Islet of Langerhans (tissue), 1 donor: ENCODE data around the gene UBQLN3.

Experiments
- FAIRE-seq: peaks from one replicate; lab custom pipeline; 2011; peaks lifted over from hg19 to GRCh38; lab: Jason Lieb, UNC

UBQLN3 gene

DNA sequence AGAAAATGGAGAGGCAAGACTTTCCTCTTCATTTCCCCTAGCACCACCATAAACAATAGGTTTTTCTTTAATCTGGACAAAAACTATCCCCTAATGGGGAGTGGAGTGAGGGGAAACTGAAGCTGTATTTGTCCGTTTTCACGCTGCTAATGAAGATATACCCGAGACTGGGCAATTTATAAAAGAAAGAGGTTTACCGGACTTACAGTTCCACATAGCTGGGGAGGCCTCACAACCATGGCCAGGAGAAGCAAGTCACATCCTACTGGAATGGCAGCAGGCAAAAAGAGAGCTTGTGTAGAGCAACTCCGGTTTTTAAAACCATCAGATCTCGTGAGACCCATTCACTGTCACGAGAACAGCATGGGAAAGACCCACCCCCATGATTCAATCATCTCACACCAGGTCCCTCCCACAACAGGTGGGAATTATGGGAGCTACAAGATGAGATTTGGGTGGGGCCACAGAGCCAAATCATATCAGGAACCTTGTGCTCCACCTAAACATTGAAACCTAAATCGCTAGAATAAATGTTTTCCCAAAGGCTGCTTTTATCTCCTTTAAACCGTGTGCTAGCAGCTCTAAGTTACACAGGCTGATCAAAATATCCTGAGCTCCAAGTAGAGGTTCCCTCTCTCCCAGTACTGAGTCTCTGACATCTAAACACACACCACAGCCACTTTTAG lies 4.3 kb downstream of the UBQLN3 start:
- no peak for FAIRE-seq

GRCh38 chr11:5504403-5504921 lies 5.3 kb downstream of the UBQLN3 start:
- no peak for FAIRE-seq

DNA sequence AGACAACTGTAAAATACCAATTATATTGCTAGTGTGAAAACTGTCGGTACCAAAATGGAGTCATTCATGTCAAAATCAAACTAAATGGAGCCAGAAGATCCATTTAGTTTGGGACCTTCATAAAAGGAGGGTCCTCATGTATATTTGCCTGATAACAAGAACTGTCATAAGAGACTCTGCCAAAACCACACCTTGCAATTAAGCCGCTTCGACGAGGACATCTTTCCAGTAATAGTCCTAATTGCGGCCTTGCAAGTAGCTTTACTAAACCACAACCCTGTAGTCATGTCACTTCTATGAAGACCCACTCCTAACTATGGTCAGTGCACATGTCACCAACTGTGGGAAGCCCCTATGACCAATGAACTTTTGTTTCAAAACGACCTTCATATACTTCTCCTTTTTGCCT lies 9.4 kb downstream of the UBQLN3 start:
- FAIRE-seq, result no peak

- no peak for FAIRE-seq
These were observed 10.1 kb downstream of the UBQLN3 start for GRCh38 chr11:5499671-5500070.

DNA sequence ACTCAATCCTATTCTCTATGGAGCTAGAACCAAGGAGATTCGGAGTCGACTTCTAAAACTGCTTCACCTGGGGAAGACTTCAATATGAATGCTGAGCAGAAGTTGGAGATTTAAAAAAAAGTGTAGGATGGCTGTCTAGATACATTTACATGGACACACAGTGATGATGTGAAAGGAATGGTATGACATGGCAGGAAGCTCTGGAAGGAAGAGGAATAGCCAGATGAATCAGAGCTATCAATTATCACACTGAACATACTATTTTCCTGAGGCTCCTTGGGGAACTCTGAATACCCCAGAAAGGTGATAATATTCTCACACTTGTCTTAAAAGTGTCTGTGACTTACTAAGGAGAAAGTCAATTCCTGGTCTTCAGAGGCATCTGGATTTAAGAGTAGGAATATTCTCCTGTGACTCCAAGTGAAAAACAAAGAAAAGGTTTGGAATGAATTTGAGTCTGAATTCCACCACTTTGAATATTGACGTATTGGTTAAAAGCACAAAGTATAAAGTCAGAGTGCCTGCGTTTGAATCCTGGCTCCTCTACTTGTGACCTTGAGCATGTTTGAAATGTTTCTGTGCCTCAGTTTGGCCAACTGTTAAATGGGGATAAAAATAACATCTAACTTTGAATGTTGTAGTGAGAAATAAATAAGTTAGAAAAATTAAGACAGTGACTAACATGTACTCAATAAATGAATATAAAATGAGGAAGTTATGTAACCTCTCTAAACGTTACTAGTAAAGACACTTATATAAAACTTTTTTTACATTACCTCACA lies 20.0 kb downstream of the UBQLN3 start:
- no peak for FAIRE-seq

DNA sequence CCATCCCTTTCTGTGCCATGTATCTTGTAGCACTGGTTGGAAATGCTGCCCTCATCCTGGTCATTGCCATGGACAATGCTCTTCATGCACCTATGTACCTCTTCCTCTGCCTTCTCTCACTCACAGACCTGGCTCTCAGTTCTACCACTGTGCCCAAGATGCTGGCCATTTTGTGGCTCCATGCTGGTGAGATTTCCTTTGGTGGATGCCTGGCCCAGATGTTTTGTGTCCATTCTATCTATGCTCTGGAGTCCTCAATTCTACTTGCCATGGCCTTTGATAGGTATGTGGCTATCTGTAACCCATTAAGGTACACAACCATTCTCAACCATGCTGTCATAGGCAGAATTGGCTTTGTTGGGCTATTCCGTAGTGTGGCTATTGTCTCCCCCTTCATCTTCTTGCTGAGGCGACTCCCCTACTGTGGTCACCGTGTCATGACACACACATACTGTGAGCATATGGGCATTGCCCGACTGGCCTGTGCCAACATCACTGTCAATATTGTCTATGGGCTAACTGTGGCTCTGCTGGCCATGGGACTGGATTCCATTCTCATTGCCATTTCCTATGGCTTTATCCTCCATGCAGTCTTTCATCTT lies 20.9 kb downstream of the UBQLN3 start:
- no peak for FAIRE-seq

DNA sequence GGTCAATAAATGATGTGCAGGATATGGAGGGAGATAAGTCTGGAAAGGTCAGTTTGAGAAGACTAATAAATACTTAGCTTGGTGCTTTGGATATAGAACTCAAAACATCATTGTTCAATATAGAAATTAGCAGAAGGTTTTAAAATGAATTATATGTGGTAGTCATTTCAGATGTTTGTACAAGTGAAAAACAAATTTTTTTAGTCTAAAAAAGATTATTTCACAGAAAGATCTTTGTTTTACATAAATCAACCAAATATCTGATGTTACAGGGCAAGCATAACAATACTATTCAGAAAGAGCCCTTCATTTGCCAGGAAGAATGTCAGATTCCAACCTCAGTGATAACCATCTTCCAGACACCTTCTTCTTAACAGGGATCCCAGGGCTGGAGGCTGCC lies 21.4 kb downstream of the UBQLN3 start, which contains the start of gene OR52D1:
Gene OR52D1 (plus strand): TSS at position 301 of the 400 bp plus-strand sequence. CDS start 22 bp downstream, at position 323.
- no peak for FAIRE-seq

GRCh38 chr11:5486421-5486820 lies 23.3 kb downstream of the UBQLN3 start:
- FAIRE-seq, result no peak

DNA sequence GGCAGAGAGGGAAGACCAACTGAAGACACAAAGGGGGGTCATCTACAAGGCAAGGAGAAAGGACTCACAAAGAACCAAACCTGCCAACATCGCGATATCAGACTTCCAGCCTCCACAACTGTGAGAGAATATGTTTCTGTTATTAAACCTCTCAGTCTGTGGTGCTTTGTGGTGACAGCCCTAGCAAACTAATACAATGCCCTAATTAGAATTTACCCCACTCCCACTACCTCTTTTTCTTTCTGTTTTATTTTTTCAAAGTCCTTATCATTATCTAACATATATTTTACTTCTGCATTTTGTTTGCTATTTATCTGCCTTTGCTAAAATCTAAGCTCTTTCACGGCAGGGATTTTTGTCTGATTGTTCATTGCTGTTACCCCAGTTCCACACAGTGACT lies 23.8 kb downstream of the UBQLN3 start:
- FAIRE-seq, result no peak

- no peak for FAIRE-seq
These were observed 33.5 kb downstream of the UBQLN3 start for GRCh38 chr11:5476186-5476819.

- FAIRE-seq, result no peak
These were observed 35.8 kb downstream of the UBQLN3 start for GRCh38 chr11:5473921-5474320.

GRCh38 chr11:5467527-5467926 lies 42.2 kb downstream of the UBQLN3 start:
- no peak for FAIRE-seq

GRCh38 chr11:5460983-5461621 lies 48.7 kb downstream of the UBQLN3 start:
- FAIRE-seq, result no peak
